Stomach (tissue), 9 donors: ENCODE data around the gene SECISBP2. TPM values are rescaled to one million over a fixed set of nuclear protein-coding genes. Genes with fewer than 3 reads are reported as not detected.
A peak's percentile ranks its signal among the peaks of the same experiment; 100 is the strongest.

ENCODE experiments used
- DNase-seq, 2 donors: peaks; one replicate each; pipeline versions ENCODE4 v3.0.0 to v3.0.0-alpha.2; 2013 to 2019
- H3K27ac ChIP-seq, 5 donors: fragments of 200-600 bp in 4 of 5; sonication (generic) in 4 of 5; one replicate each; pipeline ENCODE4 v1.5.1; 2013 to 2019; ENCODE audit warnings: mild to moderate bottlenecking in 1 of 5, moderate library complexity in 1 of 5
- H3K27me3 ChIP-seq, 3 donors: fragments of 200-600 bp; sonication (generic); one replicate each; pipeline ENCODE4 v1.5.1; 2017 to 2019; ENCODE audit warnings: mixed run types in 1 of 3
- H3K36me3 ChIP-seq, 4 donors: fragments of 200-600 bp; sonication (generic); 1 replicate in 3 of 4; 2 replicates in 1 of 4; pipeline ENCODE4 v1.5.1; 2016 to 2019
- H3K4me1 ChIP-seq, 4 donors: fragments of 200-600 bp; sonication (generic); one replicate each; pipeline ENCODE4 v1.5.1; 2016 to 2019
- H3K4me3 ChIP-seq, 4 donors: fragments of 200-600 bp; sonication (generic) in 3 of 4; one replicate each; pipeline ENCODE4 v1.5.1; 2016 to 2019; ENCODE audit warnings: mild to moderate bottlenecking in 1 of 4
- H3K9me3 ChIP-seq, 4 donors: fragments of 200-600 bp; sonication (generic); one replicate each; pipeline ENCODE4 v1.5.1; 2016 to 2019
- CTCF ChIP-seq, 7 experiments: fragments of 450-650 bp in 4 of 7; fragments of 200-600 bp in 3 of 7; sonication (generic) in 3 of 7; IDR thresholded peaks; one replicate each; pipeline ENCODE4 v1.5.1; 2016 to 2019; ENCODE audit warnings: antibody characterized with exemption in 7 of 7, control low read depth in 2 of 7, mild to moderate bottlenecking in 1 of 7
- EP300 ChIP-seq: sonication (generic); formaldehyde crosslinking; IDR thresholded peaks from one replicate; pipeline ENCODE4 v1.6.1; 2017; ENCODE audit warnings: antibody characterized with exemption
- POLR2A ChIP-seq, 4 donors: fragments of 450-650 bp; IDR thresholded peaks; one replicate each; pipeline ENCODE4 v1.6.1; 2016; ENCODE audit warnings: antibody characterized with exemption in 4 of 4, control low read depth in 2 of 4, mild to moderate bottlenecking in 1 of 4, moderate library complexity in 1 of 4
- POLR2AphosphoS5 ChIP-seq, 3 donors: sonication (generic); formaldehyde crosslinking; IDR thresholded peaks; one replicate each; pipeline ENCODE4 v1.6.1; 2016; ENCODE audit warnings: antibody characterized with exemption in 3 of 3
- WGBS, 5 donors: extraction: QIAGEN DNeasy Blood & Tissue Kit in 3 of 5; methylation state at CpG; one replicate each; pipeline versions ENCODE4 v1.1.5 to v1.1.7; 2013 to 2018; 5-methylcytosine and 5-hydroxymethylcytosine counted together
- intact Hi-C: fragments of 100-400 bp; cut with DNase I; formaldehyde crosslinking; loops from one replicate; pipeline ENCODE4 v1.15.1; 2023; ENCODE audit warnings: low total_unique reads
- polyA plus RNA-seq, 3 donors: library from polyadenylated mRNA; stranded (reverse); fragments of 200-250 nt; gene quantifications; one replicate each; pipeline ENCODE4 v1.2.3, GENCODE V29; 2013
- total RNA-seq, 5 donors: library from RNA; depleted of rRNA; stranded (reverse); fragments of >200 nt; gene quantifications; one replicate each; pipeline versions ENCODE4 v1.1.0 to v1.2.3, GENCODE V29; 2014 to 2016
- donor health status: healthy with polysubstance abuse.
- donor health status: Bipolar disorder and iron deficiency.
- donor health status: healthy.

The SECISBP2 gene
- total and polyA plus RNA-seq, 8 donors = 18.1 to 136 (median 70.3) TPM

GRCh38 chr9:89394412-89394811 lies 76.1 kb downstream of the SECISBP2 start:
- no peak overlapping the region for H3K4me3 ChIP-seq

DNA sequence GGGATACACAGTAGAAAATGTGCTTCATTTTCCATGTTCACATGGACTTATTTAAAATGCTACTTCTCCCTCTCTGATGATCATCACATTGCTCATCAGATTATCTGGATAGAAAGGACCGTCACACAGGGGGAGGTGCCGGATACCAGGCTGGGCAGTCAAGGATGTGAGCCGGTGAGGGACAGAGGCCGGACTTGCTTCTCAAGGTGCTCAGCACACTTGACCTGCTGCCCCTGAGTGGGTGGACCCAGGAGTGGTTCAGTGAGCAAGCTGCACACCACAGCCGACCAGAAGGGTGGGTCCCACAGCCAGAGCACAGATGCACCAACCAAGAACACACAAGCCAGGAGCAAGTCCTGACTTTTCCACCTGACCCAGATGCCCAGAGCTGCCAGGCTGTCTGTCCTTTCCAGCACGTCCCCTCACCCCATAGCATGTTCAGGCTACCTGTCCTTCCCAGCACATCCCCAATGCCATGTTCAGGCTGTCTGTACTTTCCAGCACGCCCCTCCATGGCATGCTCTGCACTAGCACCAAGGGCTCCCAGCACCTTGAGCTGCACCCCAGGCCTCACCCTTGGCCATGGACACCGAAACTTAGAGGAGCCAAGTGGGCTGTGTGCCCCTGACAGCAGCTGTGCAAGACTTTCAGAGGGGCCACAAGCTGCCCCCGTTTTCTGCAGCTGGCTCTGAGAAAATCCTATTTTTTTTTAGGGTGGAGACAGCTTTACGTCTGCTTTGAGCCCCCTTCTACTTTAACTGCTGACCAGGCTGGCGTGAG lies 77.8 kb downstream of the SECISBP2 start:
- Histone ChIP-seq H3K27ac (no peak overlapping the region), H3K4me3 (no peak overlapping the region), H3K36me3 (peaks cover 40 to 96% (median 93%) of the 10 kb centered on the region in 4 donors), H3K27me3 (no peaks in the 10 kb centered on the region), H3K9me3 (no peaks in the 10 kb centered on the region), H3K4me1 (peaks cover 1 to 30% (median 8%) of the 10 kb centered on the region in 4 donors)
- DNase-seq = no peak
- TF ChIP-seq POLR2AphosphoS5 (IDR thresholded peaks at IDR 0.05) (no peak), CTCF (IDR thresholded peaks at IDR 0.05) (no peak), EP300 (no peak), POLR2A (IDR thresholded peaks at IDR 0.05) (no peak)
- WGBS, 5 donors = 83 to 92% (median 89%) methylated on average over 10 to 11 of the region's 11 CpGs
- intact Hi-C loops = no loop called here

More at GRCh38 chr9:89394412-89394811, 76.1 kb downstream of the SECISBP2 start:
- Histone ChIP-seq H3K4me1 (peaks cover 13 to 31% (median 19%) of the 10 kb centered on the region in 4 donors), H3K9me3 (no peaks in the 10 kb centered on the region), H3K36me3 (peaks cover 54 to 100% (median 99%) of the 10 kb centered on the region in 4 donors), H3K27me3 (no peaks in the 10 kb centered on the region), H3K27ac (no peak overlapping the region)
- TF ChIP-seq POLR2A (IDR thresholded peaks at IDR 0.05) (no peak), CTCF (IDR thresholded peaks at IDR 0.05) (no peak), POLR2AphosphoS5 (IDR thresholded peaks at IDR 0.05) (no peak), EP300 (no peak)
- intact Hi-C loops = no loop called here
- no peak for DNase-seq
- WGBS, 5 donors = 83 to 93% (median 89%) methylated on average over 12 of the region's 12 CpGs

DNA sequence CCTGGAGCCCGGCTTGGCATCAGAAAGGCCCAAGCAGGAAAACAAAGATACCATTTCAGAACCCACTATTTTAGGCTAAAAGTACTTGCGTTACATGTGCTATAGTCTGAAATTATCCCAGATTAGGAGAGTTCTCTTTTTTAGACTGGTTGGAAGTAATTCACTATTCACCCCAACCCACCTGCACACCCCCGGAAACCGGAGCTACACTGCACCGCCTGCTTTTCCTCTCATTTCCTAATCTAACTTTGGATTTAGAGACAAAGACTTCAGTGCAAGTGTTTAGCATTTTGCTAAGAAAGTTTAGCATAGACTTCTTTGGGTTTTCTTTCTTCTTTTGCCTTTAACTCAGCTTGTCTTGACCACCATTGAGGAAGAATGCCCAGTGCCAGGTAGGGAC lies 79.2 kb downstream of the SECISBP2 start:
- no peak overlapping the region for H3K4me3 ChIP-seq
- no peaks in the 10 kb centered on the region for H3K27me3 ChIP-seq
- 88 to 96% (median 93%) methylated on average over 5 of the region's 5 CpGs for WGBS, 5 donors
- peaks cover 0 to 26% (median 0%) of the 10 kb centered on the region in 4 donors for H3K4me1 ChIP-seq
- no peak for DNase-seq
- no peaks in the 10 kb centered on the region for H3K9me3 ChIP-seq
- H3K36me3 ChIP-seq = peaks cover 36 to 96% (median 93%) of the 10 kb centered on the region in 4 donors
- intact Hi-C loops = no loop called here
- no peak overlapping the region for H3K27ac ChIP-seq
- no peak for TF ChIP-seq POLR2AphosphoS5 (IDR thresholded peaks at IDR 0.05)
- TF ChIP-seq EP300 = no peak
- no peak for TF ChIP-seq POLR2A (IDR thresholded peaks at IDR 0.05)
- no peak for TF ChIP-seq CTCF (IDR thresholded peaks at IDR 0.05)

GRCh38 chr9:89398621-89399020 lies 80.3 kb downstream of the SECISBP2 start:
- Histone ChIP-seq H3K9me3 (no peaks in the 10 kb centered on the region), H3K27me3 (no peaks in the 10 kb centered on the region), H3K36me3 (peaks cover 27 to 96% (median 93%) of the 10 kb centered on the region in 4 donors), H3K27ac (peak overlapping the region in 2 of 5 donors; percentile 41 to 45), H3K4me3 (no peak overlapping the region), H3K4me1 (peaks cover 0 to 26% (median 0%) of the 10 kb centered on the region in 4 donors)
- intact Hi-C loops = no loop called here
- WGBS, 5 donors = 87 to 95% (median 91%) methylated on average over 5 of the region's 5 CpGs
- DNase-seq = no peak
- TF ChIP-seq POLR2A (IDR thresholded peaks at IDR 0.05) (no peak), POLR2AphosphoS5 (IDR thresholded peaks at IDR 0.05) (no peak), CTCF (IDR thresholded peaks at IDR 0.05) (no peak), EP300 (no peak)
